8988T (cell line): Measurements from ENCODE around the gene TPM1.
A peak's percentile ranks its signal among the peaks of the same experiment; 100 is the strongest.

Experiments
- DNase-seq: peaks from one replicate; pipeline ENCODE4 v3.0.0; 2011

The TPM1 gene

GRCh38 chr15:63043335-63044076, 959 bp downstream of the TPM1 start:
- no peak for DNase-seq

DNA sequence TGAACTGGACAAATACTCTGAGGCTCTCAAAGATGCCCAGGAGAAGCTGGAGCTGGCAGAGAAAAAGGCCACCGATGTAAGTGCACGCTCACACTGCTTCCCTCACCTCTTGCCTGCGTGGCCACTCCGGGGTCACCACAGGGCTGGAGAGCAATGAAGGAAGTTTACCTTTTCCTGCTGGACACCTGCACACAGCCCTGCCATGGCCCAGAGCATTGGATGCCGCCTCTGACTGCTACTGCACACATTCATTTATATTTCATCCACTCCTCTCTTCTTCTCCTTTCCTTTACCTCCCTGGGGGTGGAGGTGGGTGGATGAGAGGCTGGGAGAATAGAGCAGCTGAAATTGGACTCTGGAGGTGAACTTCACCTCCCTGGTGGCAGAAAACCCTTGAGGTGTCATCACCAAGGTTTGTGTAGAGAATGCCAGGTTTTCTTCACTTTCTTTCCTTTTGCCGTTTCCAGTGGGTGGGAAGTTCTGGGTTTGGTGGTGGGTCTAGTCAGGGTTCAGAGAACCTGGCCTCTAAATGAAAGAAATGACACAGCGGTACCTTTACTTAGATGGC, 1.6 kb downstream of the TPM1 start:
- DNase-seq: no peak

DNA sequence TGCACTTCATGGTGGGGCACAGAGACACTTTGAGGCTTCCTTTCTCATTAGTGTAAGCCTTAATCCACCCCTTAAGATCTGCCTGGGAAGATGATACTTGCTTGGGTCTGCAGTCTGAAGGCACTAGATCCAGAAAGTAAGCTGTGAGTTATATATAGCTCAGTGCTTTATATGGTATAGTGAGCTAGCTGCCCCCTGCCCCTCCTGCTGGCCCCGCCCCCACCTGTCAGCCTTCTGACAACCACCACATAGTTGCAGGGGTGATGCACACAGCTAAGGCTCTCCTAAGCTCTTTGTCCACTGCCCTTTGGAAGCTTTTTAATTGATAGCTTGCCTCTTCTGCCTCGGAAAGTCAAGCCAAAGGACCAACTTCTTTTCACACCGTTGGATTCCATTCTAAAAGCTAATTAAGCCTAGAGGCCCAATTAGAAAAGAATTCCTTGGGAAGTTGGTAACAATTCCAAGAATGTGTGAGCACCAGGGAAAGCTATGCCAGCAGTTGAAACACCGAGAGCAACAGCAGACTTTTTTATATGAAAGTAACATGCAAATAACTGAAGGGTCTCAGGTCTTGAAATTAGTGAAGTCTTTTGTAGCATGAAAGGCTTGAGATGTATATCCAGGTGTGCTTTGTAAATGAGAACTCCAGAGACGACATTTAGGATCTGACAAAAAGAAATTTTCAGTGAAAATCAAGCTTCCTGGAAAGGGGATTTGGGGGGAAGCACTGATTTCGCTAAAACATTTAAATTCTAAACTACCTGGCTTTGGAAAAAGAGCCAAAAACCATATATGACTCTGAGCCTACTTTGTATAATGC, 2.3 kb downstream of the TPM1 start:
- no peak for DNase-seq

DNA sequence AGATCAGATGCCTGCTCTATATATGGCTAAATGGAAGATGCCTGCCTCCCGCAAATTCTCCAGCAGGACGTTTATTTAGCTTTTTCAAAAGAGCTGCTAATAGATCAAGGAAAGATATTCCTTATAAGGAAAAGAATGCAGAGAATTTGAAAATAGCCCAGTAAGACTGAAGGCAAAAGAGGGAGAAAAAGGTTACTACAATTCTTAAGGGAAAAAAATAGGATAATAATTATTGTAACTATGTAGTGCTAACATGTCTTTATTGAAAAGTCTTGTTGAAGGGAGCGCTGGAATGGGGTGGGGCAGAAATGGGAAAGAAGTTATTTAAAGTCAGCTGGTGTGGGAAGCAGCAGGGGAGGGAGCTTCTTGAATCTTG, 2.9 kb downstream of the TPM1 start:
- no peak for DNase-seq

DNA sequence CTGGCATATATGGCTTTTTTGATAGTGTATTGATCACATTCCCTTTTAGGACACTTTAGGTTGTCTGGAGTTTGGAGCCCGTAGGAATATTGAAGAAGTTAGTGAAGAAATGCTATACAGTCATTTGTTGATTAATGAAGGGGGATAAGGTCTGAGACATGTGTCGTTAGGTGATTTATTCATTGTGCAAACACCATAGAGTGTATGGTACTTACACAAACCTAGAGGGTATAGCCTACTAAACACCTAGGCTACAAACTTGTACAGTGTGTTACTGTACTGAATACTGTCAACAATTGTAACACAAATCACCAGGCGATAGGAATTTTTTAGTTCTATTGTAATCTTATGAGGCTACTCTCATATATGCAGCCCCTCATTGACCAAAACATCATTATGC, 3.3 kb downstream of the TPM1 start:
- no peak for DNase-seq

DNA sequence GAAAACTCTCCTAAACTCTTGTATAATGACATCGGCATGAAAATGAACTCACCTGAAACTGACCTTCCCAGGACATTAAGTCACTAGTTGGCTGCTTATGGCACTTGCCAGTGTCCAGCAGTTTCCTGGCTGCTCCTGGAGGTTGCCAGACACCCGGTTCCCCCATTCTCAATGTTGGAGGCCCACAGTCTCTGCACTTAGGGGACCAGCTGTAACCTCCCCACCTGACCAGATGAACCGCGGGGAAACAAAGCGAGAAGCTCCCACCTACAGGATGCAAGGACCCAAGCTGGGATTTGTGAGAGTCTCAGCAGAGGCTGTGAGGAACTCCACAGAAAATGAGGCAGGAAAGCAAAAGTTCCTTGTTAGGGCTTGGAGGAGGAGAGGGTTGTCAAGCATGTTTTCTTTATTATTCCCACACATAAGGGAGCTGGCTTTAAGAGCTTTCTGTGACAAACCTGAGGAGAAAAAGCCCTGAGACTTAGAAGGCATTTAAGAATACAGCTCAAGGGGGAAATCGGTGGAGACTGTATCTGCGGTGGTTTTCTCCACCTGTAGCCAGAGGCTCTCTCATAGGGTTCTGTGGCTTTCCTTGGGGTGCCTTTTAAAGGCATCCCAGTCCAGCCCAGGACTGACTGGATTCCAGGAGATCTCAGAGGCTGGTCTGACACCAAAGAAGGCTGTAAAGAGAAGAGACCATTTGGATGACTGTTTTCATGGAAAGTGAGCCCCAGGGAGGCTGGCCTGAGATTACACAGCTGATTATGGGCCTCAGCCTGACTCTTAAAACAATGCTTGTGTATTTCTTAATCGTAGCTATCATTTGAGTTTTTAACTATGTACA, 4.6 kb downstream of the TPM1 start:
- no peak for DNase-seq

DNA sequence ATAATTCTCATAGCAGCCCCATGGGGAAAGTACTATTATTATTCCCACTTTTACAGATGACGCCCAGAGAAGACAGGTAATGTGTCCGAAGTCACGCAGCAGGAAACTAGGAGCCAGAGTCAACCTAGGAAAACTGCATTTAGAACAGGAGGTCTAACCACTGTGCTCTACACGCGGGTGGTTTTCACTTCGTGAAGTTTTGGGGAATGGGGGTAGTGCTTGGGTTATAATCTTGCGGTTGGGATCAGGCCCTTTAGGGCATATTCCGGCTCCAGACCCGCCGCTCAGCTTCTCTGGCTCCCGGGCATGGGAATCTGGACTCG, 5.2 kb downstream of the TPM1 start:
- no peak for DNase-seq

GRCh38 chr15:63048115-63048775, 5.7 kb downstream of the TPM1 start:
- peak; percentile 82 for DNase-seq

DNA sequence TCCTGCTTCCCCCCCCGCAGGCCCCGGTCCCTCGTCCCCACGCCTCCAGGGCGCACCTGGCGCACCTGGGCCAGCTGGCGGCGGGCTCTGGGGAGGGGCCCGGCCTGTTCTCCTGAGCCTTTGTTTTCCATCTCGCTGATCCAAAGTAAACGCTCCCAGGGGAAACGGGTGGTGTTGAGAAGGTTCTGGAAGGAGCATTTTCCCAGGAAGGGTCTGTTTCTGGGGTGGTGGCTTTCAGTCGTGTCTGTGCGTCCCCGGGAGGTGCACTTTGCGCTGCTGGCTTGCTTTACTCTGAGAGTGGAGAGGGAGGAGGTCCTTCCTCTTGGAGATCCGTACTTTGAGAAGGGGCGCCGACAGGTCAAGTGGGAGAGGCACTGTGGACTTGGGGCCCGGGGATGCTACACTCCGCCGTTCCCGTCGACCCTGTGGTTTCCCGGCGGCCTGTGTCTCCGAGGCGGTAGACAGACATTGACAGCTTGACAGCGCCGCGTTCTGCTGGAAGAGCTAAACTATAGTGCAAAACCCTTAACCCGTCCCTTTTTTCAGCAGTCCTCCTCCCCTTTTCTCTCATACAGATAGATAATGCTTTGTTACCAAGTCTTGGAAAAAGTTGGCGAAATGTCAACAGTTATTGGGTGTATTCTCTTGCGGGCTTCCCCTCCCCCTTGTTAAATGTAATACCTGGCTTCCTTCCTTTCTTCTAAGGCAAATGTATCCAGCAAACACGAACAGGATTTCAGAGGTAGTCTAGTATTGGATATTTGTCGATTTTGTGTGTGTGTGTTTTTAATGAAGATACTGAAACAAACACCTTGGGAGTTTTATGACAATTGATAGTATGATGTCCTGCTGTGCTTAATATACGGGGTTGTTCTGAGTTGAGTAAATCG, 6.5 kb downstream of the TPM1 start:
- DNase-seq: no peak

DNA sequence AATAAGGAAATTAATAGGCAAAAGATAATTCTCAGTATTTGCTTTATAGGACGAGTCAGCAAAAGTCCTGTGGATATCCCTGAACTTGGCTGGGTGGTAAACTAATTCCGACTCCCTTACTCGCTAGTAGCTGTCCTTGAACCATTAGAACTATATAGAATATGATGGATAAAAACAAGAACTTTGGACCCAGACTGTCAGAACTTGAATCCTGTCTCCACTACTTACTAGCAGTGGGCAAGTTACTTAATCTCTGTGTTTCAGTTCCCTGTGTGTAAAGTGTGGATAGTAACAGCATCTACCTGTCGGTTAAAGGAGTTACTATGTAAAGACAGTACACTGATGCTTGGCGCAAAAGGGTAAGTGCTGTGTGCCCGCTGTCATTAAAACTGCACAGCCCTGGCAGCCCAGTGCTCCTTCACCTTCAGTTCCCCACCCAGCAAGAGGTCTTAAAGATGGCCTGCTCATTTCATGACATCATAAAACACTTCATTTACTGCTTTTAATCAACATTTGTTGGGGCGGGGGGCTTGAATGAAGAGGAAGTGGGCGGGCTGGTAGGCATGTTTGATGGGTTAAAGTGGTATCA, 7.3 kb downstream of the TPM1 start:
- DNase-seq: no peak

DNA sequence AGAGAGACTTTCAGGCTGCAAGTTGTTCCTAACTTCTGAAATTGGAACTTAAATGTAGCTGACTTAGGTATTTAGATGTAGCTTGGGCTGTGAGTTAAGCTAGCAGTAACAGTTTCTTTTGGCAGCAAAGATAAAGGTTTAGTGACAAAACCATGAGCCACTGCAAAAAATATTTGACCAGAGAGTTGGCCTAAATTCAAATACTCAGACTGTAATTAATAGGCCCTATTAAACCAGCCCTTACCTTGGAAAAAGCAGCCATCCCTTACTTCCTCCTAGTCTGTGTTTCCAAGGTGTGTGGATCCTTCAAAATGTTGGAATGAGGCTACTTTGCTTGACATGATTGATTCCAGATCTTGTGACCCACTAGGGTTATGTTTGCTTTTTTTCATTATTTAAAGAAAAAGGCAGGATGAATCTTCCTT, 8.2 kb downstream of the TPM1 start:
- no peak for DNase-seq

- DNase-seq: no peak
Observed at GRCh38 chr15:63051156-63052066, 8.9 kb downstream of the TPM1 start.

- DNase-seq: no peak
Observed at GRCh38 chr15:63052077-63052841, 9.7 kb downstream of the TPM1 start.

- DNase-seq: no peak
Observed at GRCh38 chr15:63052961-63053698, 10.6 kb downstream of the TPM1 start.

- DNase-seq: no peak
Observed at GRCh38 chr15:63054281-63054683, 11.7 kb downstream of the TPM1 start.

DNA sequence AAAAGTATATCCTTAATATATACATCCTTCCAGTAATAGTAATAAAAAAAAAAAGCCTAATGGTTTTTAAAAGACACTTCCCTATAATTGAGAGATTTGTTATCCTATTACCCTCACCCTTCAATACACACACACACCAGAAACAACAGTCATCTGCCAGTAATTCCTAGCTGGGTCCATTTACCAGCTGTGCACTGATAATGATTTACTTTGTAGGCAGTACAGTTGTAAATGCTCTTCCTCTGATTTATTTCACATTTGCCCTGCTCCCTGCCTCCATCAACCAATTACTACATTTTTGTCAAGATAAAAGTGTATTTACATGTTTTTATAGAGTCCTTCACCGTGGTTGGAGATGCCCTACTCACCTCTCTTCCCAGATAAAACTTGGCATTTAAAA, 12.4 kb downstream of the TPM1 start:
- no peak for DNase-seq

- no peak for DNase-seq
Observed at GRCh38 chr15:63056829-63057228, 14.3 kb downstream of the TPM1 start.

- DNase-seq: no peak
Observed at GRCh38 chr15:63057468-63058345, 15.2 kb downstream of the TPM1 start.
